IPS DF 6.9 (cell line): ENCODE data around the gene CDK5R2.

Experiments used
- DNase-seq: peaks from one replicate; pipeline ENCODE4 v3.0.0-alpha.2; 2013; ENCODE audit warnings: low read depth, low spot score
- H3K27ac ChIP-seq: one replicate; pipeline ENCODE4 v1.5.1; 2013; ENCODE audit warnings: low read length, control low read depth
- H3K27me3 ChIP-seq: 2 replicates; pipeline ENCODE4 v1.6.1; 2013; ENCODE audit warnings: mild to moderate bottlenecking, low read length; ENCODE audit not compliant: control insufficient read depth, insufficient read depth
- H3K36me3 ChIP-seq: 2 replicates; pipeline ENCODE4 v1.6.1; 2013; ENCODE audit warnings: low read length; ENCODE audit not compliant: control insufficient read depth, insufficient read depth
- H3K4me1 ChIP-seq: 2 replicates; pipeline ENCODE4 v1.6.1; 2013; ENCODE audit warnings: low read length; ENCODE audit not compliant: control insufficient read depth, insufficient read depth
- H3K4me3 ChIP-seq: 2 replicates; pipeline ENCODE4 v1.5.1; 2013; ENCODE audit warnings: mild to moderate bottlenecking, low read length
- H3K9me3 ChIP-seq: 2 replicates; pipeline ENCODE4 v1.6.1; 2013; ENCODE audit warnings: low read length, inconsistent platforms; ENCODE audit not compliant: control insufficient read depth, insufficient read depth
- WGBS: extraction: QIAGEN DNeasy Blood & Tissue Kit; methylation state at CpG from one replicate; pipeline ENCODE4 v1.1.7; 2013; ENCODE audit warnings: mixed read lengths, missing lambda C conversion rate; ENCODE audit not compliant: insufficient read length, insufficient coverage; 5-methylcytosine and 5-hydroxymethylcytosine counted together

Gene CDK5R2

DNA sequence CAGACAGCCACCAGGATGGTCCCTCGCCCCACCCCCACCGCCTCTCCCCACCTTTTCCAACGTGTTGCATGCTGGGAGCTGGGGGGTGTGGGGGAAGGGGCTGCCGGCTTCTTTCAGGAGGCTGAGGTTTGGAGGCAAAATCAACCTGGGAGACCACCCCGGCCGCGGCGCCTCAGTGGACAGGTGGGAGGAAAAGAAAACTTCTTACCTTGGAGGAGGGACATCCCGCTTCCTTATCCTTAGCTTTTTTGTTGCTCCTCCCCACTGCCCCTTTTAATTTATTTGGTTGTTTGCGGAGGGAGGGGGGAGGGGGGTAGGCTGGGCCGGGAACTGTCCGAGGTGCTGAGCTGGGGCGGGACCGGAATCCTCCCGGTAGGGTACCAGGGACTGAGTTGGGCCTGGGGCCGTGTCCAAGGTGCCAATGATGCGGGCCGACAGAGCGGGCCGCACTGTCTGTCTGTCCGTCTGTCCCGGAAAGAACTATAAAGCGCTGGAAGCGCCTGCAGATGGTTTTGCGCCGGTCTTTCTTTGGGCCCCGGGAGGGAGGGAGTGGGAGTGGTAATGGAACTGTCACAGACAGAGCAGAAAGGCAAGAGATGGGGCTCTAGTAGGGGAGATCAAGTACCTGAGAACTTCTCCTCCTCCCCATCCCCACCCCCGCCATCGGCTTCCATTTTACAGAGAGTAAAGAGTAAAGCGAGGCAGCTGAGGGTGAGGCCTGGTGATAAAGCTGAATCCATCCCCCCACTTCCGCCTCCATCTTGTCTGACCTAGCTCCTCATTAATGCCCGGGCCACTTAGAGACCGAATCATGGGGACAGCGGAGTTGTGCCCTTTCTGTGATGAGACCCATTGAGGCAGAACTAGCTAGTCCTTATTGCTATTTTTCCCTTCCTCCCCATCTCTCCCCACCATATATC, 2.4 kb downstream of the CDK5R2 start:
- no peaks in the 10 kb centered on the region for H3K9me3 ChIP-seq
- H3K27ac ChIP-seq: no peak overlapping the region
- H3K4me1 ChIP-seq: peaks cover 11% of the 10 kb centered on the region
- H3K4me3 ChIP-seq: no peak overlapping the region; the same call in 1 of the 2 replicates
- no peaks in the 10 kb centered on the region; the same call in 1 of the 2 replicates for H3K36me3 ChIP-seq
- DNase-seq: no peak
- peaks cover 18% of the 10 kb centered on the region for H3K27me3 ChIP-seq
- WGBS: no CpG with 5 or more reads among the region's 34 CpGs

- no peaks in the 10 kb centered on the region; the same call in 1 of the 2 replicates for H3K36me3 ChIP-seq
- H3K4me1 ChIP-seq: peaks cover 11% of the 10 kb centered on the region
- WGBS: no CpG with 5 or more reads among the region's 42 CpGs
- peak; percentile 93 for DNase-seq
- peaks cover 18% of the 10 kb centered on the region for H3K27me3 ChIP-seq
- H3K4me3 ChIP-seq: peak overlapping the region; percentile 53; the same call in 1 of the 2 replicates
- no peak overlapping the region for H3K27ac ChIP-seq
- H3K9me3 ChIP-seq: no peaks in the 10 kb centered on the region
Measured at GRCh38 chr2:218962859-218963492, 3.5 kb downstream of the CDK5R2 start.

- WGBS: no CpG with 5 or more reads among the region's 5 CpGs
- H3K4me1 ChIP-seq: peaks cover 11% of the 10 kb centered on the region
- no peaks in the 10 kb centered on the region; the same call in 1 of the 2 replicates for H3K36me3 ChIP-seq
- no peak for DNase-seq
- H3K4me3 ChIP-seq: no peak overlapping the region
- H3K9me3 ChIP-seq: no peaks in the 10 kb centered on the region
- peaks cover 18% of the 10 kb centered on the region for H3K27me3 ChIP-seq
- no peak overlapping the region for H3K27ac ChIP-seq
Measured at GRCh38 chr2:218963601-218964000, 4.1 kb downstream of the CDK5R2 start.

GRCh38 chr2:218964041-218964771, 4.7 kb downstream of the CDK5R2 start:
- no peak for DNase-seq
- Histone ChIP-seq H3K4me1 (peaks cover 11% of the 10 kb centered on the region), H3K27ac (no peak overlapping the region), H3K27me3 (peaks cover 18% of the 10 kb centered on the region), H3K4me3 (no peak overlapping the region), H3K36me3 (no peaks in the 10 kb centered on the region; the same call in 1 of the 2 replicates), H3K9me3 (no peaks in the 10 kb centered on the region)
- WGBS: no CpG with 5 or more reads among the region's 5 CpGs

GRCh38 chr2:218970894-218971293, 11.4 kb downstream of the CDK5R2 start:
- no peak overlapping the region for H3K27ac ChIP-seq
- no peak overlapping the region for H3K4me3 ChIP-seq
- H3K4me1 ChIP-seq: no peaks in the 10 kb centered on the region
- DNase-seq: no peak
- no peaks in the 10 kb centered on the region for H3K9me3 ChIP-seq
- H3K36me3 ChIP-seq: no peaks in the 10 kb centered on the region
- WGBS: no CpG with 5 or more reads among the region's 1 CpG
- H3K27me3 ChIP-seq: no peaks in the 10 kb centered on the region; the same call in 1 of the 2 replicates

DNA sequence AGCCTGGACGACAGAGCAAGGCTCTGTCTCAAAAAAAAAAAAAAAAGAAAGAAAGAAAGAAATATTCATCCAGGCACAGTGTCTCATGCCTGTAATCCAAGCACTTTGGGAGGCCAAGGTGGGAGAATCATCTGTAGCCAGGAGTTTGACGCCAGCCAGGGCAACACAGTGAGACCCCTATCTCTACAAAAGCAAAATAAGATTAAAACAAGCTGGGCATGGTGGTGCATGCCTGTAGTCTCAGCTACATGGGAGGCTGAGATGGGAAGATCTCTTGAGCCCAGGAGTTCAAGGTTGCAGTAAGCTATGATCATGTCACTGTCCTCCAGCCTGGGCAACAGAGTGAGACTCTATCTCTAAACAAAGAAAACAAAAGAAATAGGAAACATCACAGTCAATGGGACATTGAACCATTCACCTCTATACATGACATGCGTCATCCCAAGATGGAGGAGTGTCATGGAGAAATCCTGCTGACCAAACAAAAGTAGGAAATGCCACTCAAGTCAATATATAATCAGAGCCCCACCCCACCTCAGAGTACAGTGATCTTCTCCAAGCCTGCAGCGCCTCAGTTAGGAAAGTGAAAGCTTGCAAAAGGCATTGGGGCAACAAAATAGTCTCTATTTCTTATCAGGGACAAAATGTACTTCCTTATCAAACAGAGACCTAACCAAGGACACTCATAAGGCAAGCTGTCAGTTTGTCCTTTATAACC, 15.8 kb downstream of the CDK5R2 start:
- no peaks in the 10 kb centered on the region for H3K36me3 ChIP-seq
- peaks cover 12% of the 10 kb centered on the region; the same call in 1 of the 2 replicates for H3K27me3 ChIP-seq
- no peak for DNase-seq
- no peaks in the 10 kb centered on the region for H3K4me1 ChIP-seq
- no peak overlapping the region for H3K27ac ChIP-seq
- no CpG with 5 or more reads among the region's 4 CpGs for WGBS
- no peaks in the 10 kb centered on the region for H3K9me3 ChIP-seq
- no peak overlapping the region for H3K4me3 ChIP-seq

GRCh38 chr2:218979846-218980734, 20.6 kb downstream of the CDK5R2 start:
- Histone ChIP-seq H3K9me3 (no peaks in the 10 kb centered on the region), H3K4me3 (peak overlapping the region; percentile 14; the same call in 1 of the 2 replicates), H3K27ac (no peak overlapping the region), H3K36me3 (no peaks in the 10 kb centered on the region), H3K4me1 (peaks cover 3% of the 10 kb centered on the region), H3K27me3 (peaks cover 54% of the 10 kb centered on the region)
- DNase-seq: no peak
- WGBS: no CpG with 5 or more reads among the region's 39 CpGs

DNA sequence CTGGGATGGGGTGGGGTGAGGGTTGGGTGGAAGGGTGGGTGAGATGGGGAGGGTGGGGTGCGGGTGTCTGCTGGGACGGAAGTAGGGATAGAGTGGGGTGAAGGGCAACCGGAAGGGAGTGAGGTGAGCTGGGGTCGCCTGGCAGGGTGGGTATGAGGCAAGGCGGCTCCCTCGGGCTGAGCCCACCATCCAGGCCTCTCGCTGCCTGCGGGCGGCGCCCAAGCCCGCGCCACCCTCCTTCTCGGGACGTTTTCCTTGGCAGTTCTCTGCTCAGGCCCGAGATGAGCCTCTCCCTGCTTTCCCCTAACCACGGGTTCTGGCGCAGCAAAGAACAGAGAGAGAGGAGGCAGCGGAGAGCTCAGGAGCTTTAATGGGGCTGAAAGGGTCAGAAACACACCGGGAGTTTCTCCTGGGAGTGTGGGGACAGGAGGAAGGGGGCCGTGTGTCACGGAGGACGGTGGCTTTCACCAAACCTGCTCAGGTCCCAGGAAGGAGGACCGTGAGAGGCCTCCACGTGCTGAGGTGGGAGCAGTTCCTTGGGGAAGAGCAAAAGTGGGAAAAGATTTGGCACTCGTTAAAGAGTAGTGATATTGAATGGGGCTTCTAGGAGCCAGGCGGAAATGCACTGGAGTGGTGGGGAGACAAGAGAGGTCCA, 21.4 kb downstream of the CDK5R2 start:
- no peak for DNase-seq
- Histone ChIP-seq H3K4me3 (no peak overlapping the region), H3K27ac (no peak overlapping the region), H3K4me1 (peaks cover 3% of the 10 kb centered on the region), H3K27me3 (peaks cover 60% of the 10 kb centered on the region), H3K36me3 (no peaks in the 10 kb centered on the region), H3K9me3 (no peaks in the 10 kb centered on the region)
- WGBS: 100% methylated on average over 2 of the region's 26 CpGs

- Histone ChIP-seq H3K27ac (no peak overlapping the region), H3K4me1 (peaks cover 3% of the 10 kb centered on the region), H3K36me3 (no peaks in the 10 kb centered on the region), H3K4me3 (no peak overlapping the region), H3K9me3 (no peaks in the 10 kb centered on the region), H3K27me3 (peaks cover 62% of the 10 kb centered on the region)
- WGBS: no CpG with 5 or more reads among the region's 46 CpGs
- DNase-seq: no peak
Measured at GRCh38 chr2:218981390-218981880, 22.0 kb downstream of the CDK5R2 start.
